Neural crest cell (in vitro differentiated cells): ENCODE data around the gene SS18L1. TPM values are rescaled to one million over a fixed set of nuclear protein-coding genes. Genes with fewer than 3 reads are reported as not detected.

Experiments
- DNase-seq: peaks from one replicate; pipeline ENCODE4 v3.0.0; 2021; ENCODE audit warnings: low read depth, mixed read lengths, low spot score
- H3K27ac Mint-ChIP-seq: one replicate; pipeline ENCODE4 v1.8.0; 2021; ENCODE audit warnings: mild to moderate bottlenecking, mixed read lengths; ENCODE audit not compliant: unreplicated experiment
- H3K27me3 Mint-ChIP-seq: 2 replicates; pipeline ENCODE4 v1.8.0; 2021; ENCODE audit warnings: low read depth, mild to moderate bottlenecking, mixed read lengths
- H3K36me3 Mint-ChIP-seq: 2 replicates; pipeline ENCODE4 v1.8.0; 2021; ENCODE audit warnings: low read depth, mild to moderate bottlenecking, mixed read lengths
- H3K4me1 Mint-ChIP-seq: 2 replicates; pipeline ENCODE4 v1.8.0; 2021; ENCODE audit warnings: mixed read lengths
- H3K4me3 Mint-ChIP-seq: one replicate; pipeline ENCODE4 v1.8.0; 2021; ENCODE audit warnings: mild to moderate bottlenecking, mixed read lengths
- H3K9me3 Mint-ChIP-seq: 2 replicates; pipeline ENCODE4 v1.8.0; 2021; ENCODE audit warnings: mixed read lengths
- CTCF ChIP-seq: fragments of 200-600 bp; sonication (generic); conservative IDR thresholded peaks from 2 replicates; pipeline ENCODE4 v1.5.0; 2021; ENCODE audit warnings: antibody characterized with exemption, mild to moderate bottlenecking
- total RNA-seq: library from RNA; stranded (reverse); gene quantifications from 2 replicates; pipeline ENCODE4 v1.2.1, GENCODE V29; 2021

Gene SS18L1
- total RNA-seq, 1 donor from 2014 or later = 30.0 TPM

GRCh38 chr20:62178316-62179161 lies 35.0 kb downstream of the SS18L1 start:
- peak overlapping the region; percentile 27 for H3K4me3 Mint-ChIP-seq
- TF ChIP-seq CTCF = no peak
- no peaks in the 10 kb centered on the region for H3K9me3 Mint-ChIP-seq
- H3K4me1 Mint-ChIP-seq = peaks cover 12% of the 10 kb centered on the region
- no peak overlapping the region for H3K27ac Mint-ChIP-seq
- H3K36me3 Mint-ChIP-seq = peaks cover 12% of the 10 kb centered on the region
- no peaks in the 10 kb centered on the region for H3K27me3 Mint-ChIP-seq
- no peak for DNase-seq

GRCh38 chr20:62179162-62179504 lies 35.6 kb downstream of the SS18L1 start:
- Mint-ChIP-seq H3K27me3 (no peaks in the 10 kb centered on the region), H3K4me3 (peak overlapping the region; percentile 27), H3K4me1 (peaks cover 17% of the 10 kb centered on the region), H3K9me3 (no peaks in the 10 kb centered on the region), H3K36me3 (peaks cover 12% of the 10 kb centered on the region), H3K27ac (no peak overlapping the region)
- TF ChIP-seq CTCF = no peak
- no peak for DNase-seq

GRCh38 chr20:62181808-62182207 lies 38.2 kb downstream of the SS18L1 start:
- Mint-ChIP-seq H3K27ac (no peak overlapping the region), H3K9me3 (no peaks in the 10 kb centered on the region), H3K4me3 (peak overlapping the region; percentile 94), H3K27me3 (no peaks in the 10 kb centered on the region), H3K4me1 (peaks cover 22% of the 10 kb centered on the region), H3K36me3 (peaks cover 6% of the 10 kb centered on the region)
- DNase-seq = no peak
- TF ChIP-seq CTCF = no peak

GRCh38 chr20:62182469-62183425 lies 39.2 kb downstream of the SS18L1 start, which contains the start of gene MTG2:
Gene MTG2, plus strand, starts transcription at chr20:62183028. Its CDS starts 10,393 bp downstream, at chr20:62193421.
- no peaks in the 10 kb centered on the region for H3K9me3 Mint-ChIP-seq
- H3K4me3 Mint-ChIP-seq = peak within 1 kb of the TSS; percentile 94

More at GRCh38 chr20:62182469-62183425, 39.2 kb downstream of the SS18L1 start, which contains the start of gene MTG2:
- Mint-ChIP-seq H3K27ac (peak within 1 kb of the TSS; percentile 94), H3K27me3 (no peaks in the 10 kb centered on the region), H3K4me1 (peaks cover 25% of the 10 kb centered on the region), H3K36me3 (peaks cover 6% of the 10 kb centered on the region)
- TF ChIP-seq CTCF = no peak
- peak; percentile 86 for DNase-seq
